HepG2 (cell line): ENCODE data around the gene UBXN6. TPM values are rescaled to one million over a fixed set of nuclear protein-coding genes. Genes with fewer than 3 reads are reported as not detected.

Experiments
- ARID5B ChIP-seq: IDR thresholded peaks from 2 replicates; pipeline ENCODE4 v1.4.0; 2020; ENCODE audit warnings: mild to moderate bottlenecking, missing genetic modification reagents
- ATF5 ChIP-seq: sonication (generic); formaldehyde crosslinking; IDR thresholded peaks from 2 replicates; pipeline ENCODE4 v1.4.0; 2020; ENCODE audit warnings: mild to moderate bottlenecking, low read depth, missing genetic modification reagents
- FOXP1 ChIP-seq, 2 experiments: fragments of 450-650 bp in 1 of 2; IDR thresholded peaks; 2 replicates each; pipeline ENCODE4 v1.6.1; 2017 to 2018; ENCODE audit warnings: antibody characterized with exemption in 1 of 2
- KIAA2018 ChIP-seq: sonication (generic); formaldehyde crosslinking; IDR thresholded peaks from 2 replicates; pipeline ENCODE4 v1.5.0; 2020; ENCODE audit warnings: mild to moderate bottlenecking, missing genetic modification reagents, borderline replicate concordance
- MTA3 ChIP-seq: sonication (generic); formaldehyde crosslinking; IDR thresholded peaks from 2 replicates; pipeline ENCODE4 v1.4.0; 2020; ENCODE audit warnings: missing genetic modification reagents
- NFE2L2 ChIP-seq: fragments of 150-350 bp; IDR thresholded peaks from 2 replicates; pipeline ENCODE4 v1.6.1; 2014; ENCODE audit warnings: low read length
- SOX13 ChIP-seq, 3 experiments: fragments of 450-650 bp in 1 of 3; sonication (generic) in 1 of 3; formaldehyde crosslinking in 1 of 3; IDR thresholded peaks in 2 of 3; conservative IDR thresholded peaks in 1 of 3; 2 replicates each; pipeline versions ENCODE4 v1.5.0 to v1.6.1; 2016 to 2020; ENCODE audit warnings: antibody characterized with exemption in 1 of 3, mild to moderate bottlenecking in 1 of 3, missing compliant biosample characterization in 1 of 3, missing genetic modification reagents in 1 of 3, moderate library complexity in 1 of 3
- SRSF9 ChIP-seq: fragments of 200-400 bp; formaldehyde crosslinking; IDR thresholded peaks from 2 replicates; pipeline ENCODE4 v1.6.1; 2018; ENCODE audit warnings: borderline replicate concordance, mild to moderate bottlenecking, low read depth, low read length; ENCODE audit not compliant: insufficient read depth, poor library complexity, severe bottlenecking
- TRIM24 ChIP-seq: sonication (generic); formaldehyde crosslinking; IDR thresholded peaks from 2 replicates; pipeline ENCODE4 v1.8.0; 2022; ENCODE audit warnings: mild to moderate bottlenecking, missing genetic modification reagents
- ZKSCAN1 ChIP-seq: fragments of 150-350 bp; IDR thresholded peaks from 2 replicates; pipeline ENCODE4 v1.6.1; 2014; ENCODE audit warnings: low read length
- ZNF350 ChIP-seq: sonication (generic); formaldehyde crosslinking; IDR thresholded peaks from 2 replicates; pipeline ENCODE4 v1.4.0; 2020; ENCODE audit warnings: mild to moderate bottlenecking, low read depth, missing genetic modification reagents, borderline replicate concordance
- ZNF530 ChIP-seq: sonication (generic); formaldehyde crosslinking; IDR thresholded peaks from 2 replicates; pipeline ENCODE4 v1.5.0; 2020; ENCODE audit warnings: low read depth, mild to moderate bottlenecking, missing genetic modification reagents
- ZNF589 ChIP-seq: sonication (generic); formaldehyde crosslinking; conservative IDR thresholded peaks from 2 replicates; pipeline ENCODE4 v1.8.0; 2022; ENCODE audit warnings: mild to moderate bottlenecking, moderate library complexity, missing genetic modification reagents
- ZSCAN29 ChIP-seq: sonication (generic); formaldehyde crosslinking; conservative IDR thresholded peaks from 2 replicates; pipeline ENCODE4 v1.4.0; 2020; ENCODE audit warnings: mild to moderate bottlenecking, missing genetic modification reagents
- polyA plus RNA-seq, 8 experiments: library from polyadenylated mRNA; depleted of rRNA in 3 of 8; stranded (reverse) in 7 of 8; unstranded in 1 of 8; fragments of >200 nt; fragmentation: Illumina TruSeq in 4 of 8; extraction: Trizol in 4 of 8; gene quantifications; 2 replicates each; pipeline versions ENCODE4 v1.2.1 to v1.2.3, GENCODE V29; 2011 to 2016; ENCODE audit warnings: low read depth in 4 of 8, missing spikeins in 1 of 8, mixed read lengths in 1 of 8; ENCODE audit not compliant: insufficient read depth in 1 of 8
- total RNA-seq, 5 experiments: library from RNA; depleted of rRNA; stranded (reverse); fragments of >200 nt; fragmentation: Illumina TruSeq; extraction: Trizol; gene quantifications; 2 replicates each; pipeline ENCODE4 v1.2.3, GENCODE V29; 2016; ENCODE audit warnings: low read depth in 1 of 5

The UBXN6 gene
- total and polyA plus RNA-seq, 2 of the 13 experiments (the other 11 are each of a cell fraction or from before 2014, with no cell fraction given), result 34.9 to 35.5 TPM

GRCh38 chr19:4400135-4400936, 57.3 kb downstream of the UBXN6 start, which contains the start of gene SH3GL1 (continued):
- TF ChIP-seq ZSCAN29 (CRISPR knock-in tag) (no peak), SOX13 (IDR thresholded peaks at IDR 0.05) (no peak), SOX13 (CRISPR knock-in tag; conservative IDR thresholded peaks at IDR 0.05 in 1 of 2, IDR thresholded peaks at IDR 0.05 in 1 of 2) (peak in 1 of 2 experiments; percentile 61; a peak in 1 of 4 replicates), TRIM24 (CRISPR knock-in tag) (no peak), ATF5 (no peak), MTA3 (CRISPR knock-in tag) (no peak), ZKSCAN1 (0 out of 2 replicates have a peak, but pooled peaks have one; percentile 21), ZNF350 (peak; percentile 47; the same call in 1 of the 2 replicates), SRSF9 (no peak), ARID5B (CRISPR knock-in tag) (peak; percentile 51; the same call in 1 of the 2 replicates), ZNF589 (CRISPR knock-in tag) (peak; percentile 79; the same call in 1 of the 2 replicates), ZNF530 (no peak), KIAA2018 (CRISPR knock-in tag) (no peak), NFE2L2 (no peak), FOXP1 (IDR thresholded peaks at IDR 0.05) (no peak), FOXP1 (CRISPR knock-in tag; IDR thresholded peaks at IDR 0.05) (no peak)
